NCI-H446 treated with DMSO at 0.1 percent for 48 hours (cell line): ENCODE data around the gene CRABP1.
A peak's percentile ranks its signal among the peaks of the same experiment; 100 is the strongest.

Source experiments
- DNase-seq: peaks from one replicate; lab custom pipeline; 2025; lab: John Stamatoyannopoulos, UW

Gene CRABP1

DNA sequence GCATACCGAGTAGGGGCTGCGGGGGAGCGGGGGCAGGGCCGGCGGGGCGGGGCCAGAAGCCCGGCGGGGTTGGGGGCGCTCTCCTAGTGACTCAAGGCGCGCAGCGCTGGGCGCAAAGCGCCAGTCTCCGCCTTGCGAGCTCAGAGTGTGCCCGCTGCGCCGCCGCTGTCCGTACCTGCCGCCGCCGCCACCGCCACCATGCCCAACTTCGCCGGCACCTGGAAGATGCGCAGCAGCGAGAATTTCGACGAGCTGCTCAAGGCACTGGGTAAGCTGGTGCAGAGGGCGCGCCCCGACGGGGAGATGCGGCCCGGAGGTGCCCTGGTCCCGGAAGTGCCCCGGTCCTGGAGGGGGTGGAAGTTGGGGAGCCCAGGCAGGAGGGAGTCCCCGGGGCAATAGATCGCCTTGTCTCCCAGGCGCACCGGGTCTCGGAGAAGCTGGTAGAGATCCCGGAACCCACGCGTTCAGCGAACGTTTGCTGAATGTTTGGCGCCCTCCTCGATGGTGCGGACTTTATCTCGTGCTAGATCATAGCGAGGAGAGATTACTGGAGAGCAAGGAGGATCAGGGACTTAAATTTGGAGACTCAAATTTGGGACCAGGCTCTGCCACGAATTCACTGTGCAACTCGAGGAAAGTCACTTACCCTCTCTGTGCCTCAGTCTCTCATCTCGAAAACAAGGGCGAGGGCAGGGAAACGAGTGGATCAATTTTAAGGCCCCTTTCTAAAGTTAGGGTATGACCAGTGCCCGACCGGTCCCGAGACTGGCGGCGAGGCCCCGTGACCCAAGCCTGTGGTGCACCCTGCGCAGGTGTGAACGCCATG, at the start of gene CRABP1:
Gene CRABP1, plus strand, starts transcription at position 123 of the 826 bp plus-strand sequence. Its CDS starts 76 bp downstream, at position 199.
- no peak for DNase-seq

DNA sequence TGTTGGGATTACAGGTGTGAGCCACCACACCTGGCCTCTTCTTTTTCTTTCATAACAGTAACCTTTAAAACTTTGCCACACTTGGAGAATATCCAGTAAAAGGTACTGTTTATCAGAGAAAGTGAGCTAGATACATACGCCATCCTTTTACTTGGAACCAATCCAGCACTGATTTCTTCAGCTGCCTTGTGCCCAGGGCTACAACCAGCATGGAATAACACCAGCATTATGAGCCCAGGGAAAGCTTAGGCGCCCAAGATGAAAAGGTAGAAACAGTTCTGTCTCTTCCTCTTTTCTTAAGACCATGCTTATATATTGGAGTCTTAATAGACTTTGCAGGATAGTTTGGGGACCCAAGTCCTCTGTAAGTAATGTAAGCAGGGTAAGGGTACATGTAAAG, 49.1 kb upstream of the CRABP1 start:
- no peak for DNase-seq

DNA sequence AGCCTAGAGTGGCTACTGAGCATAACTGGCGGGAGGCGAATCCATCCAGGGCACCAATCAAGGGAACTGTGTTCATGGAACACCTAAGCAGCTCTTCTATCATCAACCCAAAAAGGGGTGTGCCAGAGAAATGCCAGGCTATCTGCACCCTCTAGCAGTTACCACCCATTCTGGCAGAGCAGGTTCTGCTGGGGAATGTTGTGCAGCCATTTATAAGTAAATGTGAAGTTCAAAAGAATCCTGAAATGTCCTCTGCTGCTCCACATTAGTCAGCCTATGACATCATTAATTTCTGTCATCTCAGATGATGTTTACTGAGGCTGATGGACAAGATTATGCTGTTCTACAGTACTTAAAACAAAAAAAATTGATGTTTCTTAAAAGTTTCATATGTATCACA, 48.5 kb upstream of the CRABP1 start:
- no peak for DNase-seq

DNA sequence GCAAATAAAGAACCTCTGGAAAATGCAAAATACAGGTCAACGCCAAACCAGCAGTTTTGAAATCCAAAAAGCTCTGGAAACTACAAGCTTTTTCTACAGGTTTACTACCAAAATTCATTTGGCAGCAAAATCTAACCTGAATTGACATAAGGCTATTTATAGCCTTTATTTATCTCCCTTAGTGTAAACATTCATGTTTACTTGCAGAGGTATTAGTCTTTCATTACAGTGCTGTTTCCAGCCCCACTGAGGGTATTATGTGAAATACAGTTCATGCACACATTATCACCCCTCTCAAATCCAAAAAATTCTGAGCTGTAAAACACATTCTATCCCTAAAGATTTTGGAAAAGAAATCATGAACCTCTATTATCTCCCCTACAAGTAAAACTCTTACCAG, 47.9 kb upstream of the CRABP1 start:
- DNase-seq = no peak

DNA sequence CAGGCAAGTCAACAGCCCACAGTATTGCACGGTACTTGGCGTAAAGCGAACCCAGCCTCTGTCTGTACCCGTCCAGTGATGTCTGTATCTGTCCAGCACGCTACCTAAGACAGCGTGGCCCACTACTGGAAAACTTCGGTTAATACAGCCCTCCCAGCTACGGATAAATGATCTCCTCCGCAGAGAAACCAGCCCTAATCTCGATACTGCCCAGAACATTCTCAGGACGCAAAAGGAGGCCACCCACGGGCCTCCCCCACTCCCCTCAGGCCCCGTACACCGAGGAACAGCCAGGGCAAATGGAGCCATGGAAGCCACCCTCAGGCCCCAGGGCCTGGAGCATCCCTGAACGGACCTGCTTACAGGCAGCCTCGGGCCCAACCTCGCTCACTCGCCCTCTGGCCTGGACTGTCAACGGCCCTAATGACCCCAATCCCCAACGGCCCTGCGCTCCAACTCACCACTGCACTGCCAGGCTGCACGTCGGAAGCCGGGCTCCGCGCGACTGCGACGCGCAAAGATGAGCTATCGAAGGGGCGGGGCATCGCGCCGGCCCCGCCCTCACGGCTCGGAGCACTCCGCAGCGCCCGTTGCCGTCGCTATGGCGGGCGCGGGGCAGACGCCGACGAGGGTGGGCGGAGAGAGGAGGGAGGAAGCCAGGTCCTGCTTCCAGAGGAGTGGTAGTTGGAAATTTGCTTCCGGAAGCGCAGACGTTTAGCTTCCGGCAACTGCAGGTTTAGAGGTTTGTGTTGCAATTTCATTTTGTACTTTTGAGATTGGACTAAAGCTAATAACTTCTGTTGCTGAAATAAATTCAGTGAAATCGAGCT, 40.8 kb upstream of the CRABP1 start, which contains the start of gene SKIC8:
Gene SKIC8, minus strand, starts transcription at position 509 of the 830 bp plus-strand sequence. CDS start 3,923 bp downstream, outside the sequence.
- DNase-seq = peak; percentile 79

DNA sequence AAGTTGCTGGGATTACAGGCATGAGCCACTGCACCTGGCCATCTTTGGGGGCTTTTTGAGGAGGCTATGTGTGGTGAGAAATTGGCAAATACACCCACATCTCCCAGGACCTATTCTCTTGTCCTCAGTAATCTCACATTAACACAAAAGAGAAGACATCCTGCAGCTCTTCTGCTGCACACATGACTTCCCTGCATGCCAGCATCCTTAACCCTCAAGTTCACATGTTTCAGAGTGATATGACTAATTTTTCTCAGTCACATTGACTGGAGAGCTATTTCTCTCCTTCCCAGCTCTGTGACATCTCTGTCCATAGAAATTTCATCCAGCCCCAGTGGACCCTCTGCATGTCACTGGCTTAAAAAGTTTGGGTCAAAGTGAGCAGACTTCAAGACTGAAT, 38.8 kb upstream of the CRABP1 start:
- no peak for DNase-seq

DNA sequence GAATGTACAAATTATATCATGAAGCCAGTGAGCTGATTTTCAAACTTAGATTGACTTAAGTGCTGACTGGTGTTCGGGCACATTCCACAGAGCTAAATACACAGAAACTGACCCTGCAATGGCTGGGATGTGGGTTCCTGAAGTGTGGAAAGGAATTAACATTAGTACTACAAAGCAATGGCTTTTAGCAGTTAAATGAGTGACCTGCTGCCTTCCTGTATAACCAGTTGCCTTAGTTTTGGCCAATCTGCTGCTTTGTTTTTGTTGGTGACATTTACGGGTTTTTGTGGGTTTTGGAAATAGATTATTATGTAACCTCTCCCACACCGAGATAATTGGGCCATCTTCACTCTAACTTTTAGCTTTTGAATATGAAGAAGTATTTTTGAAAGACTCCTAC, 38.3 kb upstream of the CRABP1 start:
- no peak for DNase-seq

DNA sequence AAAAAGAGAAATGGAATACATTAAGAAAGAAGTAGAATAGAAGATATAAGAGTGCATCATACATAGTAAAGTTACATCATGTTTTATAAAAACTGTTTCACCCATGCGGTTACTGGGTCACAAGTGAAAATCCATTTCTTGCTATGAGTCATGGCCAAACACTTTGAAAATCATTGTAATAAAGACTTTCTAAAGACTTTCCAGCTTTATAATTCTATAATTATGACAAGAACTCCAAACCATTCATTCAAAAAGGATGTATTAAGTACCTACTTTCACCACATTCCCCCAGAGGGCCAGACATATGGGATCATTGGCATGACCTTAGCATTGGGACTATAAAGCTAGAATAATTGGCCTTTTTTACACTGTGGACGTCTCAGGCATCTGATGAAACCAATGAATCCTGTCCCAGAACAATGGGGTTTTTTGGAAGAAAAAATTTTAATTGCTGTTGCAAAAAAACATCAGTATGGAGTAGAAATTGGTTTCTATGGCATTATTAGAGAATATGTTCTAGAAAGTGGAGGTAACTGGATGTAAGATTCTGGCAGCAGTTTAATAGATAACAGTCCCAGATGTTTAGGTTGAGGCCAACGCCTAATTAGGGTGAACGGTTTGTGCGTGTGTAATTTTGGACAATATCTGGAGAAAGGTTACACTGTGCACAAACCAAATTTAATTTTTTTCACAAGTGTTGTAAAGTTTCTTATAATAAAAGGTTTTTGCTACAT, 37.4 kb upstream of the CRABP1 start:
- DNase-seq = no peak

DNA sequence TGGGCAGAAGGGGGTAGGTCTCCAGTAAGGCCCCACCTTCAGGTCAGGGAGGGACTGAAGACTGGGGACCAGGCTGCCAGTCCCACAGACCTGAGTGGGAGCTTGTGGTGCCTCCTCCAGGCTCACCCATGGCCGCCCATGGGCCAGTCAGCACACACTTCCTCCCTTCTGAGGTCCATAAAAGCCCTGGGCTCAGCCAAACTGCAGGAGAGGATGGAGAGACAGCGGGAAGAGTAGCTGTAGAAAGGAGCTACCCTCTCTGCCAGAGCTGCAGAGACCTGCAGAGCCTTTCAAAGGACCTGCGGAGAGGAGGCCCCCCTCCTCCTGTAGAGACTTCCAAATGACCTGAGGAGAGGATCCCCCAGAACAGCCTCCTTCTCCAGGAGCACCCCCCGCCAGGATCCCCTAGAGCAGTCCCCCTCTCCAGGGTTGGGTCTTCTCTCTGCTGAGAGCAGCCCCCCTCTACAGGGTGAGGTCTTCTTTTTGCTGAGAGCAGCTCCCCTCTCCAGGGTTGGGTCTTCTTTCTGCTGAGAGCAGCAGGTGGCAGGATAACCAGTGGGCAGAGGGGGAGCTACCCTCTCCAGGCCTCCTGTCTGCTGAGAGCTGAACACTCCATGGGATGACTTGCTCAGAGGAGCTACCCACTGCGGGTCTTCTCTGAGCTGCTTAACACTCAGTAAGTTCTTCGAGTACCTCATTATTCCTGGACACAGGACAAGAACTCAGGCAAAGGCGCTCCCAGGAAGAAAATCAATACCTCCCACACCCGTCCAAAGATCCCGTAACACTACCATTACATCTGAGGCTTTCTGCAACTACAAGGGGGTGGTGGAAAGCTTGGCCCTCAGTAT, 35.7 kb upstream of the CRABP1 start:
- DNase-seq = no peak

DNA sequence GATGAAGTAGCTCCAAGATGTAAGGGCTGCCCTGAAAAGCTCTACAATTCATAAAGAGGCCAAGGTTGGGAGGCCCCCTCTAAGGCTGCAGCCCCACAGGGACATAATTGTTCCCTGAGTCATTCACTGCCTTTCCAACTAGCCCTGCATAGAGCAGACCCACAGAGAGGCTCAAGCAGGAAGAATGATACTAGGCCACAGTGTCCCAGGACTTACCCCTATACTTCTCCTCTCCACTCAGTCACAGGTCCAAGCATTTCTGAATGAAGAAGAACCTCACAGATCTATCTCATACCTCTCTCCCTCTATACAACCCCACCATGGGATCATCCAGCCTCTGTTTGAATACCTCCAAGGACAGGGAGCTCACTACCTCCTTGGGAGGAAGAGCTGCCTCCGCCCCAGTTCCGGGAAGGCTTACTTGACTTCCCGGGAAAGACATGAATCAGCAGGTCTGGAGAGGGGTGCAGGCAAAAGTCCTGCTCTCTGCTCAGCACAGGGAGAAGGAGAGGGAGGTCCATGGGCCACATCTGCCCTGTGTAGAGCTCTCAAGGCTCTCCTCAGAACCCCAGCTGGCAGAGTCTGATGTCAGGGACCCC, 33.9 kb upstream of the CRABP1 start:
- no peak for DNase-seq

DNA sequence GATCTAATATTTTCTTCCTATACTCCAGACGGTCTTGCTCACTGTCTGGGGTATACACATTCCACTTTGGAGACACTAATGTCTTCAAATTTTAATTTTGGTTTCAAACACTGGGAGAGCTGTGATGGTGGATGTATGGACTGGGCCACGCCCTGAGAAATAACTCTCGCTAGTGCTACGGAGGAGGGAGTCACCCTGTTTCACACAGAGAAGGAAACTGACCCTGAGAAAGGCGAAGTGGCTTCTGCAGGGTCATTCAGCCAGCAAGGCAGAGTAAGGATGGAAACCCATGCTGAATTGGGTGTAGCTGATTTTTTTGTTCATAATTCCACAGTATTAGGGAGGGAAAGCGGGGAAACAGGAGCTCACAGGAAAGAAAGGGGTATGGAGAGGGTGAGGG, 32.2 kb upstream of the CRABP1 start:
- no peak for DNase-seq

DNA sequence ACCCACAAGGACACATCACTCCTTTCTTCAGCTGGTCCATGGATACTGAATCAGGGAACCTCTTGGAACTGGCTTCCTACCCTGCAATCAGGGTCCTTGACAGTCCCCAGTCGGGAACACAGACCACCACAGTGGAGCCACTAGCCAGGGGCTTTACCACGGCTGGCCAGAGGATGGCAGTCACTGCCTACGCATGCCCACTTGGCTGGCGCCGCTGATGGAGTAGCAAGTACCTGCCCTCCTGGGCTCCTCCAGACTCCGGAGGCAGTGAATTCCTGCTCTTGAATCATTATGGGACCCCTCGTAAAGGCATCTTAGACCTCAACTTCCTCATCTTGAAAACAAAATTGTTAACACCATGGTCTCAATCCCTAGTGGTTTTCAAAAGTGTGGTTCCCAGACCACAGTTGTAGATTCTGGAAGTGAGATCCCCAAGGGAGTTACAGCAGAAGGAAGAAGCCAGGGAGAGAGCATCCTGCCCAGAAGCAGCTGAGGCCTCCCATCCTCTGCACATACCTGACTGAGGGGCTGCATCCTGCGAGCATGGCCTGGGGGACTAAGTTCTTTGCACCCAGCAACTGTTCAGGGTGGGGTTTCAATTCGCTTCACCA, 31.6 kb upstream of the CRABP1 start:
- peak; percentile 1 for DNase-seq

DNA sequence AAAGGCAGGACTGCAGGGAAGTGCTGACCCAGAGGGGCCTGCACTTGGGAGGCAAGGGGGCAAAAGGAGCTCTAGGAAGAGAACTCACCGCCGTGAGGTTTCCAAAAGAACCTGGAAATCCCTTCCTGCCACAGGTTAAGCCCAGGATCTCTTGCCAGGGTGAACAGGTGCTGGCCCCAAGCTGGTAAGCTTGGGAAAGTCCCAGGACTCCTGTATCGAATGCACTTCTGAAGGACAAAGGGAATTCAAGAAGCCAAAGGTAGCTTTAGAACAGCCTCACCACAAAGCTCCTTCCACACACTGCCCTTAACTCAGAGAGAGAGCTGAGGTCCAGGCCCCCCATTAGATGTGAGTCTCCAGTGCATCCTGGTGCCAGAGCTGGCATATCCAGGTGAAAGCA, 28.9 kb upstream of the CRABP1 start:
- no peak for DNase-seq

DNA sequence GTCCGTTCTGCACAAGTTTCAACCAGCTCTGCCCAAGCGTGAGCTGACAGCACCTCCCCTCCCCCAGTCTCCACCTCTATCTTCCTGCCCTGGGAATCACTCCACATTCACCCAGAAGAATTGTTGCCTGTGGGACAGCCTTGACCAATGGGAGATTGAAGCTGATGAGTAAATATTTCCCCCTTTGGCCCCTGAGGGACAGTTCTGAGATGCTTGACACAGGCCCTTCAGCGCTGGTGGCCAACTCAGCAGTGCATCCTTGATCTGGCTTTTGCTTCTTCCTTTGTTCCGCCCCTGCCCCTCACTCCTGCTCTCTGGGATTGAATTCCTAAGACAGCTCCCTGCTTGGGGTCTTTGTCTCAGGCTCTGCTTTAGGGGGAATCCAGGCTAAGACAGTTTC, 27.6 kb upstream of the CRABP1 start:
- DNase-seq = no peak

DNA sequence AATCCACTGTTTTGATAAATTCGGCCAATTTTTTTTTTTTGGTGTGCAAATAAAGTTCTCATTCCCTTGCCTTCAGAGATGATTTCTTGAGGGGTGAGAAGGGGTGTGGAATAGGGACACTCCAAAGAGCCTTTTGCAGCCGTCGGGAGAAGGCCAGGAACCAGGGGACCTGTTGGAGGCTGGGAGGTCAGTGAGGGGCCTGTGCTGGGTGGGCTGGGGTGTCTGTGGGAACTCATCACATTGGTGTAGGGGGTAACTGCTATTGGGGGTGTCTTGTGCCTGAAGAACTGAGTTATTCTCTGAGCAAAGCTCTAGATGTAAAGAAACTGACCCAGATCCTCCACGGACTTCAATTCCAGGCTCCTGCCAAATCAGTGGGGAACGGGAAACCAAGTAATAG, 27.2 kb upstream of the CRABP1 start:
- DNase-seq = no peak

DNA sequence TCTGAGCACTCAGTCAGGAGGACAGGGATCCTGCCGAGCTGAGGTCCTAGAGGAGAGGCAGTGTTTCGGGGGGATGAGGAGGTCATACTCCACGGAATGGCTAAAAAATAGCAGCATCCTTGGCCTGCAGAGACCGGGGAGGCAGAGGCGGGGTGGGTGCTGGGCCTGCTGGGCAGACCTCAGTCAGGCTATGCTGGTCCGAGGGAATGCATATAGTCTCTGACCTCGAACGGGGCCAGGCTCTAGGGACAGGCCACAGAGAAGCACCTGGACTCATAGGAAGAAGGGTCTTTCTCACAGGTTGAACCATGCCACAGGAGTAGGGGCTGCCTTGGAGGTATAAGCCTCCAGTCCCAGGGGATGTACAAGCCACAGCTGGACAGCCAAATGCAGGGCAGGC, 26.8 kb upstream of the CRABP1 start:
- DNase-seq = no peak

DNA sequence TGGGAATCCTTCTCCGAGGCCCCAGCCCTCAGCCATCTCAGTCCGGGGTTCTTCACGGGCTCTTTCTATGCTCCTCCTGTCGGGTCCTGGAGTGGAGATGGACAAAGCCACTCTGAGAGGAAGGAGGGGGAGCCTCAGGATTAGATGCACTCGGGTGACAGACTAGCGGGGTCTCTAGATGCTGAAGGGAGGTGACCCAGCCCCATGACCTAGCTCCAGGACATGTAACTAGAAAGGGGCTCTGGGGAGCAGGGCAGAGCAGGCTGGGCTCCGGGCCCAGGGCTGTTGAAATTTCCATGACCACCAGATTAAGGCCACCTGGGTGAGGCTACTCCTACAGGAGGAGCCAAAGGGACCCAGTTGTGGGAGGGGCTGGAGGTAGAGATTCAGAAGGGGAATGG, 26.0 kb upstream of the CRABP1 start:
- no peak for DNase-seq

DNA sequence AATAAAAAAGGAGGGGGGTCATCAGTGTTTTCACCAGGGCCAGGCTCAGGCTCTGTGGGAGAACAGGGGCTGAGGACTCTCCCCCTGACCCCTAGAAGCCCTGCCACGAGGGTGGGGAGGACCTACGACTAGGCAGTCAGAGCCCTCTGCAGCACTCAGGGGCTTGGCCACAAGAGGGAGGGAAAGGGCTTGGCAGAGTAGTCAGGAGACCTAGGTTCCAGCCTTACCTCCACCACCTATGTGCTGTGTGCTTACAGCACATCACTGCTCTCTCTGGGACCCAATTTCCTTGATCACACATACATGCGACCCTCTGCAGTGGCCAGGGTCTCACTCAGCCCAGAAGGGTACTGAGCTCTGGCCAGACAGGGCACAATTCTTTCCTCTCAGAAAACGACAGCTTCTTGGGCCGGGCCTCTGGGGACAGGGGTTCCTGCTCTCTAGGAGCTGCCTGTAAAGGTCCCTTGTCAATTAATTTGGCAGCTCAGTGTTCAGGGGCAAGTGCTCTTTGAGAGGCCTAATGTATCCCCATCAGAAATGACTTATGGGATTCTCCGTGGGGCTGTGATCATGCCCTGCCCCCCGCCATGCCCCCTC, 24.4 kb upstream of the CRABP1 start:
- no peak for DNase-seq

DNA sequence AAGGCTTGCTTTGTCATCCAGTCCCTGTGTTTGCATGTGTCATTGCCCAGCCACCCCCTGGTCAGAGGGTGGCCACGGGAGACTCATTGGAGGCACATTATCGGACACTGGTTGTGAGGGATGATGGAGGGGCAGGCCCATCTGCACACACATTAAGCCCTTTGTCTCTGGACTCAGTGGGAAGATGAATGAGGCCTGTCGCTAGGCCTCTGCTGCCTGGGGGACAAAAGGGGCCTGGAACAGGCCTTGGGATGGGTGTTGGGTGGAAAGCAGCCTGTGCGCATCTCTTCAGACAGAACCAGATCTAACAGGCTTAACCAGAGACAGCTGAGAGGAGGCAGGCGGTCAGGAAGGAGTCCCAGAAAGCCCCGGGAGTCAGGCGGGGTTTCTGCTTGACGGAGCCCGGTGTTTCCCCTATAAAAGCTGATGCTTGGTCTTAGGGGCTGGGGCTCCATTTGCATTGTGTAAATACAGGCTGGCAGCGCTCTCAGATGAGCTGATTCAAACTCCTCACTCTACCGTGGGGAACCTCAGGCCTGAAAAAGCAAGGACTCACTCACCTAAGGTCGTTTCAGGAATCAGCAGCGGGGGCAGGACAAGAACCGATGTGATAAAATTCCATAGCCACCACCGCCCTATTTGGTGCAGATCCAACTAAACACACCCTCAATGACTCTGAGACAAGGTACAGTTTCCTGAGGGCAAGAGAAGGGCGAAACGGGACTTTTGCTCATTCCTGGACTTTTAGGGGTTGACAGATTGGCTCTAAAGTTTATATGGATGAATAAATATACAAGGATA, 23.7 kb upstream of the CRABP1 start:
- DNase-seq = no peak
